Stomach (tissue), 4 donors: ENCODE measurements around the gene CYP21A2.
"Not testable (repeated sequence)": the region's sequence is repeated elsewhere in the genome, so short reads cannot be mapped to it uniquely, and the experiment has no call there.

ENCODE experiments used
- CTCF ChIP-seq, 7 experiments: fragments of 450-650 bp in 4 of 7; fragments of 200-600 bp in 3 of 7; sonication (generic) in 3 of 7; IDR thresholded peaks; one replicate each; pipeline ENCODE4 v1.5.1; 2016 to 2019; ENCODE audit warnings: antibody characterized with exemption in 7 of 7, control low read depth in 2 of 7, mild to moderate bottlenecking in 1 of 7
- EP300 ChIP-seq: sonication (generic); formaldehyde crosslinking; IDR thresholded peaks from one replicate; pipeline ENCODE4 v1.6.1; 2017; ENCODE audit warnings: antibody characterized with exemption
- POLR2A ChIP-seq, 4 donors: fragments of 450-650 bp; IDR thresholded peaks; one replicate each; pipeline ENCODE4 v1.6.1; 2016; ENCODE audit warnings: antibody characterized with exemption in 4 of 4, control low read depth in 2 of 4, mild to moderate bottlenecking in 1 of 4, moderate library complexity in 1 of 4
- POLR2AphosphoS5 ChIP-seq, 3 donors: sonication (generic); formaldehyde crosslinking; IDR thresholded peaks; one replicate each; pipeline ENCODE4 v1.6.1; 2016; ENCODE audit warnings: antibody characterized with exemption in 3 of 3

- not testable (repeated sequence) for TF ChIP-seq CTCF (IDR thresholded peaks at IDR 0.05); EP300; POLR2A (IDR thresholded peaks at IDR 0.05); POLR2AphosphoS5 (IDR thresholded peaks at IDR 0.05)
These were observed 9.6 kb upstream of the CYP21A2 start for GRCh38 chr6:32028631-32029030.
